ENCODE measurements around the gene IGIP. TPM values are rescaled to one million over a fixed set of nuclear protein-coding genes. Genes with fewer than 3 reads are reported as not detected.

IGIP gene
- total RNA-seq, 4 donors from 2014 or later: 6.7 to 13.1 (median 8.2) TPM

DNA sequence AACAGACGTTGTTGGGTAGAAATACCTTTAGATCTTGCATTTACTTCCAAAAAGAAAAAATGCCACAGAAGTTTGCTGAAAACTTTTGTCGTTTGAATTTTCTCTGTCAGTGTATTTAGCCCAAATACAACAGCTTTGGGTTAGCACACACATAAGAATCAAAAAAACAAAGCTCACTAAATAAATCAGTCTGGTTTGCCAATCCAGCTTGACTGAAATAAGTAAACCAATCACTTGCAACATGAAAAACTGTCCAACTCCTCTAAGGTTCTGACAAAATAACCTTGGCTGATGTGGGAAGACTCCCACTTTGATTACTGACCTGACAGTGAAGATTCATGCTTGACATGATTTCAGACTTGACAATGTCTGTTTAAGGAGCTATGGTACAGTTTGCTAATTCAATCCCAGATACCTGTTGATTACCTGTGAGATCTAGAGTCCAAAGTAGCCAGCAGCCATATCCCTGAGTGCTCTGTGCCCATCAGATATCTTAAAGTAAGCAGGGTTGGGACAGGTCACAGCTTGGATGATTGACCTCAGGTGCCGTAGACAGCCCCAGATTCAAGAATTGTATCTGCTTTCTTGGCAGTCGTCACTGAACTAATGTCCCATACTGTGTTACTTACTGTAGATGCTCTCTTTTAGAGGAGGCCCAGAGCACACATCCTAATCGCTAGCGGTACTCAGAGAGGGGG, 727 bp downstream of the IGIP start:
- TF ChIP-seq POLR2A (IDR thresholded peaks at IDR 0.05): no peak
- TF ChIP-seq, protein P1, sequence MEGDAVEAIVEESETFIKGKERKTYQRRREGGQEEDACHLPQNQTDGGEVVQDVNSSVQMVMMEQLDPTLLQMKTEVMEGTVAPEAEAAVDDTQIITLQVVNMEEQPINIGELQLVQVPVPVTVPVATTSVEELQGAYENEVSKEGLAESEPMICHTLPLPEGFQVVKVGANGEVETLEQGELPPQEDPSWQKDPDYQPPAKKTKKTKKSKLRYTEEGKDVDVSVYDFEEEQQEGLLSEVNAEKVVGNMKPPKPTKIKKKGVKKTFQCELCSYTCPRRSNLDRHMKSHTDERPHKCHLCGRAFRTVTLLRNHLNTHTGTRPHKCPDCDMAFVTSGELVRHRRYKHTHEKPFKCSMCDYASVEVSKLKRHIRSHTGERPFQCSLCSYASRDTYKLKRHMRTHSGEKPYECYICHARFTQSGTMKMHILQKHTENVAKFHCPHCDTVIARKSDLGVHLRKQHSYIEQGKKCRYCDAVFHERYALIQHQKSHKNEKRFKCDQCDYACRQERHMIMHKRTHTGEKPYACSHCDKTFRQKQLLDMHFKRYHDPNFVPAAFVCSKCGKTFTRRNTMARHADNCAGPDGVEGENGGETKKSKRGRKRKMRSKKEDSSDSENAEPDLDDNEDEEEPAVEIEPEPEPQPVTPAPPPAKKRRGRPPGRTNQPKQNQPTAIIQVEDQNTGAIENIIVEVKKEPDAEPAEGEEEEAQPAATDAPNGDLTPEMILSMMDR (IDR thresholded peaks at IDR 0.05 in 4 of 5, conservative IDR thresholded peaks at IDR 0.05 in 1 of 5): no peak
- H3K27me3 ChIP-seq: no peaks in the 10 kb centered on the region
- H3K27ac ChIP-seq: no peak overlapping the region
- in situ Hi-C loops (cut with MboI; ENCODE audit: low sequenced_read_pairs in 4 of 4): no loop called here
- H3K4me1 ChIP-seq: peaks cover 18 to 32% of the 10 kb centered on the region in 2 donors
- no peaks in the 10 kb centered on the region for H3K36me3 ChIP-seq
- no peaks in the 10 kb centered on the region for H3K9me3 ChIP-seq
- no peak for ATAC-seq
- intact Hi-C loops (cut with DNase I; ENCODE audit: low total_unique reads): no loop called here
- H3K4me3 ChIP-seq: no peak overlapping the region
- no peak for DNase-seq

GRCh38 chr5:140128376-140128775, 2.6 kb downstream of the IGIP start:
- intact Hi-C loops (cut with DNase I; ENCODE audit: low total_unique reads) (no loop called here), in situ Hi-C loops (cut with MboI; ENCODE audit: low sequenced_read_pairs in 4 of 4) (no loop called here)
- H3K27me3 ChIP-seq: no peaks in the 10 kb centered on the region
- no peak overlapping the region for H3K27ac ChIP-seq
- DNase-seq (no peak), ATAC-seq (no peak)
- no peaks in the 10 kb centered on the region for H3K36me3 ChIP-seq
- TF ChIP-seq, protein P1 (IDR thresholded peaks at IDR 0.05 in 4 of 5, conservative IDR thresholded peaks at IDR 0.05 in 1 of 5): no peak
- TF ChIP-seq POLR2A (IDR thresholded peaks at IDR 0.05): no peak
- peaks cover 33 to 36% of the 10 kb centered on the region in 2 donors for H3K4me1 ChIP-seq
- H3K4me3 ChIP-seq: no peak overlapping the region
- H3K9me3 ChIP-seq: no peaks in the 10 kb centered on the region

- in situ Hi-C loops (cut with MboI; ENCODE audit: low sequenced_read_pairs in 4 of 4): loop anchor here in 1 of 4 donors (10.0 kb wide), 1 partner anchor 46 kb away; no protein-coding TSS in a partner anchor
- intact Hi-C loops (cut with DNase I; ENCODE audit: low total_unique reads): no loop called here
- H3K27ac ChIP-seq: no peak overlapping the region
- H3K4me1 ChIP-seq: peaks cover 22 to 34% of the 10 kb centered on the region in 2 donors
- no peak overlapping the region for H3K4me3 ChIP-seq
- no peak for TF ChIP-seq POLR2A (IDR thresholded peaks at IDR 0.05)
- TF ChIP-seq, protein P1 (IDR thresholded peaks at IDR 0.05 in 4 of 5, conservative IDR thresholded peaks at IDR 0.05 in 1 of 5): no peak
- ATAC-seq: no peak
- no peak for DNase-seq
- no peaks in the 10 kb centered on the region for H3K9me3 ChIP-seq
- no peaks in the 10 kb centered on the region for H3K27me3 ChIP-seq
- no peaks in the 10 kb centered on the region for H3K36me3 ChIP-seq
Observed at GRCh38 chr5:140130949-140131733, 5.4 kb downstream of the IGIP start.

- peak in 1 of 2 donors; percentile 19 for ATAC-seq
- H3K4me3 ChIP-seq: no peak overlapping the region
- peak overlapping the region in 1 of 4 donors; percentile 3 for H3K27ac ChIP-seq
- peaks cover 26 to 28% of the 10 kb centered on the region in 2 donors for H3K4me1 ChIP-seq
- no peaks in the 10 kb centered on the region for H3K9me3 ChIP-seq
- H3K27me3 ChIP-seq: no peaks in the 10 kb centered on the region
- TF ChIP-seq POLR2A (IDR thresholded peaks at IDR 0.05): no peak
- TF ChIP-seq, protein P1 (IDR thresholded peaks at IDR 0.05 in 4 of 5, conservative IDR thresholded peaks at IDR 0.05 in 1 of 5): no peak
- no peak for DNase-seq
- no peaks in the 10 kb centered on the region for H3K36me3 ChIP-seq
- intact Hi-C loops (cut with DNase I; ENCODE audit: low total_unique reads): no loop called here
- in situ Hi-C loops (cut with MboI; ENCODE audit: low sequenced_read_pairs in 4 of 4): loop anchor here in 1 of 4 donors (10.0 kb wide), 1 partner anchor 47 kb away; no protein-coding TSS in a partner anchor
Observed at GRCh38 chr5:140131967-140132409, 6.3 kb downstream of the IGIP start.
